ENCODE results near the gene GOLGA8O. TPM values are rescaled to one million over a fixed set of nuclear protein-coding genes. Genes with fewer than 3 reads are reported as not detected.
"Not testable (repeated sequence)": the region's sequence is repeated elsewhere in the genome, so short reads cannot be mapped to it uniquely, and the experiment has no call there.

The GOLGA8O gene
- total and polyA plus RNA-seq, 2 of the 8 experiments (the other 6 are each of a cell fraction or from before 2014, with no cell fraction given), result not detected

DNA sequence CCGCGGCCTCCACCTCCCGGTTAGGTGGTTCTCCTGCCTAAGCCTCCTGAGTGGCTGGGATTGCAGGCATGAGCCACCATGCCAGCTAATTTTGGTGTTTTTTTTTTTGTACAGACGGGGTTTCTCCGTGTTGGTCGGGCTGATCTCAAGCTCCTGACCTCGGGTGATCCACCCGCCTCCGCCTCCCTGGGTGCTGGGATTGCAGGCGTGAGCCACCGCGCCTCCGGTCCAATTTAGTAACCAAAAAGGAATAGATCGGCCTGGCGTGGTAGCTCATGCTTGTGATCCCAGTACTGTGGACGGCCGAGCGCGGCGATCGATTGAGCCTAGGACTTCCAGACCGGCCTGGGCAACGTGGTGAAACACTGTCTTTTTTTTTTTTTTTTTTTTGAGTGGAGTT, 12.6 kb upstream of the GOLGA8O start:
- WGBS, 2 experiments (ENCODE audit: extremely low coverage in 1 of 2, insufficient coverage in 1 of 2, insufficient read length in 1 of 2, insufficient replicate concordance in 2 of 2, low coverage in 1 of 2, low lambda C conversion rate in 2 of 2, missing lambda C conversion rate in 1 of 2), result no CpG with 5 or more reads among the region's 23 CpGs
- H3K36me3 ChIP-seq (ENCODE audit: control insufficient read depth in 2 of 4, insufficient read depth in 4 of 4, low read length in 3 of 4), result not testable (repeated sequence)

DNA sequence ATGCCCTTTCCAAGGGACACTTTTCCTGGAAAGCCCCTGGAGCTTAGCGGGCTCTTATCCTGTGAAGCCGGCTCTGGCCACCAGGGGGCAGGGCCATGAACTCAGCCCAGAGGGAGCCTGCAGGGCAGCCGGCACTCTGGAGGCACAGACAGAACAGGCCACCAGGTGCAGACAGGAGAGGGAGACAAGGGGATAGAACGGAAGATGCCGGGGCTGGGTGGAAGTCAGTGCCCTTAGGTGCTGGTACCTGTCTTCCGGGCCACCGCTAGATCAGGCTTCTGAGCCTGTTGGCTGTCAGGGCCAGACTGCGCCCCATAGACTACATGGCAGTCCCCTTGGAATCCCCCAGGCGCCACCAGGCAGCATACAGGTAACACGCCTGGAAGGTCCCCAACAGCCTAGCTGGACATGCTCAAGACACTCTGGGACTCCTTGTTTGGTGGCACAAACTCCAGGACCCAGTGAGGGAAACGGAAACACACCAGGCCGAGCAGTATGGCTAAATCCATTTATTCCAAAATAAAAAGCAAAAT, 14.9 kb downstream of the GOLGA8O start:
- CTCF ChIA-PET (ENCODE audit: partially characterized antibody); H3K14ac ChIP-seq (ENCODE audit: insufficient read length); H3K36me3 ChIP-seq (ENCODE audit: control insufficient read depth in 2 of 4, insufficient read depth in 4 of 4, low read length in 3 of 4); H3K18ac ChIP-seq (ENCODE audit: extremely low read depth, low read length); H2BK15ac ChIP-seq (ENCODE audit: low read length); H3K4me1 ChIP-seq (replicated peaks in 1 of 4; ENCODE audit: control insufficient read depth in 3 of 4, insufficient read depth in 4 of 4, low read length in 3 of 4); H3K23me2 ChIP-seq (ENCODE audit: low read depth, low read length); H3K23ac ChIP-seq (ENCODE audit: insufficient read length); H4K5ac ChIP-seq (ENCODE audit: insufficient read length, low read depth, low read length); DNase-seq (ENCODE audit: low read depth in 1 of 2, low spot score in 2 of 2); H4K20me1 ChIP-seq (replicated peaks in 1 of 2; ENCODE audit: control insufficient read depth in 1 of 2, insufficient read depth in 2 of 2, low read length in 2 of 2); H3K4me3 ChIP-seq (ENCODE audit: extremely low read depth in 1 of 4, insufficient read depth in 2 of 4, low read depth in 3 of 4, low read length in 4 of 4); H3K27me3 ChIP-seq (replicated peaks in 1 of 4; ENCODE audit: control insufficient read depth in 3 of 4, extremely low read depth in 1 of 4, insufficient read depth in 3 of 4, low read length in 3 of 4); H2AK5ac ChIP-seq (ENCODE audit: low read depth, low read length); H3K9ac ChIP-seq (replicated peaks in 1 of 4; ENCODE audit: extremely low read depth in 1 of 4, low read depth in 3 of 4, low read length in 3 of 4); H4K8ac ChIP-seq (ENCODE audit: extremely low read depth, insufficient read depth, low read length); FAIRE-seq; H3K79me2 ChIP-seq (ENCODE audit: control insufficient read depth in 1 of 2, insufficient read depth in 2 of 2, low read length in 2 of 2); H3K56ac ChIP-seq (replicated peaks; ENCODE audit: insufficient read length, low read depth, low read length); H3K27ac ChIP-seq (ENCODE audit: low read depth, low read length); H3K4ac ChIP-seq (replicated peaks; ENCODE audit: insufficient read length, low read depth, low read length); H3K4me2 ChIP-seq (ENCODE audit: insufficient read depth in 1 of 2, low read depth in 2 of 2, low read length in 2 of 2); H3K9me3 ChIP-seq (ENCODE audit: insufficient read depth in 2 of 2, low read depth in 1 of 2, low read length in 1 of 2); H2BK5ac ChIP-seq (ENCODE audit: low read depth, low read length); H2AFZ ChIP-seq (ENCODE audit: low read length); H2BK120ac ChIP-seq (replicated peaks; ENCODE audit: low read depth, low read length); H4K91ac ChIP-seq (replicated peaks; ENCODE audit: insufficient read length, low read length); H3K79me1 ChIP-seq (ENCODE audit: low read depth, low read length); H2BK20ac ChIP-seq (ENCODE audit: low read length); POLR2A ChIA-PET (ENCODE audit: partially characterized antibody); H2BK12ac ChIP-seq (ENCODE audit: low read depth, low read length): not testable (repeated sequence)
- WGBS, 2 experiments (ENCODE audit: extremely low coverage in 1 of 2, insufficient coverage in 1 of 2, insufficient read length in 1 of 2, insufficient replicate concordance in 2 of 2, low coverage in 1 of 2, low lambda C conversion rate in 2 of 2, missing lambda C conversion rate in 1 of 2), result no CpG with 5 or more reads among the region's 12 CpGs

More for the DNA sequence above, 12.6 kb upstream of the GOLGA8O start:
- H2BK15ac ChIP-seq (ENCODE audit: low read length); H3K23ac ChIP-seq (ENCODE audit: insufficient read length); H4K5ac ChIP-seq (ENCODE audit: insufficient read length, low read depth, low read length); H4K20me1 ChIP-seq (replicated peaks in 1 of 2; ENCODE audit: control insufficient read depth in 1 of 2, insufficient read depth in 2 of 2, low read length in 2 of 2); H3K79me2 ChIP-seq (ENCODE audit: control insufficient read depth in 1 of 2, insufficient read depth in 2 of 2, low read length in 2 of 2); CTCF ChIA-PET (ENCODE audit: partially characterized antibody); H4K91ac ChIP-seq (replicated peaks; ENCODE audit: insufficient read length, low read length); FAIRE-seq; H2AFZ ChIP-seq (ENCODE audit: low read length); H3K4ac ChIP-seq (replicated peaks; ENCODE audit: insufficient read length, low read depth, low read length); POLR2A ChIA-PET (ENCODE audit: partially characterized antibody); H3K4me1 ChIP-seq (replicated peaks in 1 of 4; ENCODE audit: control insufficient read depth in 3 of 4, insufficient read depth in 4 of 4, low read length in 3 of 4); H3K79me1 ChIP-seq (ENCODE audit: low read depth, low read length); H3K4me2 ChIP-seq (ENCODE audit: insufficient read depth in 1 of 2, low read depth in 2 of 2, low read length in 2 of 2); DNase-seq (ENCODE audit: low read depth in 1 of 2, low spot score in 2 of 2); H3K27me3 ChIP-seq (replicated peaks in 1 of 4; ENCODE audit: control insufficient read depth in 3 of 4, extremely low read depth in 1 of 4, insufficient read depth in 3 of 4, low read length in 3 of 4); H3K18ac ChIP-seq (ENCODE audit: extremely low read depth, low read length); H2BK5ac ChIP-seq (ENCODE audit: low read depth, low read length); H3K56ac ChIP-seq (replicated peaks; ENCODE audit: insufficient read length, low read depth, low read length); H3K27ac ChIP-seq (ENCODE audit: low read depth, low read length); H3K9me3 ChIP-seq (ENCODE audit: insufficient read depth in 2 of 2, low read depth in 1 of 2, low read length in 1 of 2); H2BK12ac ChIP-seq (ENCODE audit: low read depth, low read length); H2BK20ac ChIP-seq (ENCODE audit: low read length); H3K14ac ChIP-seq (ENCODE audit: insufficient read length); H3K4me3 ChIP-seq (ENCODE audit: extremely low read depth in 1 of 4, insufficient read depth in 2 of 4, low read depth in 3 of 4, low read length in 4 of 4); H2AK5ac ChIP-seq (ENCODE audit: low read depth, low read length); H2BK120ac ChIP-seq (replicated peaks; ENCODE audit: low read depth, low read length); H3K23me2 ChIP-seq (ENCODE audit: low read depth, low read length); H4K8ac ChIP-seq (ENCODE audit: extremely low read depth, insufficient read depth, low read length); H3K9ac ChIP-seq (replicated peaks in 1 of 4; ENCODE audit: extremely low read depth in 1 of 4, low read depth in 3 of 4, low read length in 3 of 4): not testable (repeated sequence)

All from H1 (cell line).